Cardiac muscle cell (in vitro differentiated cells and primary cell): ENCODE measurements around the gene AGBL2. TPM values are rescaled to one million over a fixed set of nuclear protein-coding genes. Genes with fewer than 3 reads are reported as not detected.
A peak's percentile ranks its signal among the peaks of the same experiment; 100 is the strongest.
"Not testable (repeated sequence)": the region's sequence is repeated elsewhere in the genome, so short reads cannot be mapped to it uniquely, and the experiment has no call there.

Experiments used
- DNase-seq, 2 donors: peaks; one replicate each; pipeline versions ENCODE4 v3.0.0 to v3.0.0-alpha.2; 2010 to 2017; ENCODE audit warnings: low read depth in 1 of 2, low spot score in 1 of 2
- H3K27ac ChIP-seq: fragments of 200-600 bp; sonication (generic); 2 replicates; pipeline ENCODE4 v1.5.1; 2016
- H3K27me3 ChIP-seq: fragments of 200-600 bp; sonication (generic); 2 replicates; pipeline ENCODE4 v1.6.0; 2016; ENCODE audit warnings: control low read depth
- H3K36me3 ChIP-seq: fragments of 200-600 bp; sonication (generic); 2 replicates; pipeline ENCODE4 v1.5.1; 2016; ENCODE audit warnings: control low read depth
- H3K4me1 ChIP-seq: fragments of 200-600 bp; sonication (generic); 2 replicates; pipeline ENCODE4 v1.8.1; 2017; ENCODE audit warnings: low read depth, mild to moderate bottlenecking, mixed run types
- H3K4me3 ChIP-seq: fragments of 200-600 bp; sonication (generic); 2 replicates; pipeline ENCODE4 v1.5.1; 2016; ENCODE audit warnings: mild to moderate bottlenecking
- H3K9me3 ChIP-seq: fragments of 200-600 bp; sonication (generic); 2 replicates; pipeline ENCODE4 v1.5.1; 2017; ENCODE audit warnings: low read depth, mild to moderate bottlenecking, control low read depth
- polyA plus RNA-seq: library from polyadenylated mRNA; unstranded; fragments of >200 nt; fragmentation: Nextera tagmentation; extraction: Ambion mirVana; gene quantifications from 2 replicates; pipeline ENCODE4 v1.2.1, GENCODE V29; 2016
- total RNA-seq: library from RNA; depleted of rRNA; stranded (reverse); fragments of >200 nt; gene quantifications from 2 replicates; pipeline ENCODE4 v1.2.3, GENCODE V29; 2016
- TF ChIP-seq, protein P1 (sequence below): IDR thresholded peaks from 2 replicates; pipeline ENCODE4 v1.5.1; 2012; ENCODE audit warnings: low read depth, mild to moderate bottlenecking, low read length

Gene AGBL2
- total and polyA plus RNA-seq, 2 experiments from 2014 or later: 0.69 TPM; not detected in 1

GRCh38 chr11:47642099-47642855 lies 72.9 kb downstream of the AGBL2 start, which contains the start of gene MTCH2:
Gene MTCH2 (minus strand): TSS chr11:47642559. CDS start chr11:47642465, 94 bp downstream.
- H3K4me1 ChIP-seq: peaks cover 10% of the 10 kb centered on the region
- DNase-seq: peak; percentile 97 to 99
- no peaks in the 10 kb centered on the region for H3K27me3 ChIP-seq
- H3K4me3 ChIP-seq: peak within 1 kb of the TSS; percentile 52
- peaks cover 13% of the 10 kb centered on the region for H3K36me3 ChIP-seq
- TF ChIP-seq, protein P1, sequence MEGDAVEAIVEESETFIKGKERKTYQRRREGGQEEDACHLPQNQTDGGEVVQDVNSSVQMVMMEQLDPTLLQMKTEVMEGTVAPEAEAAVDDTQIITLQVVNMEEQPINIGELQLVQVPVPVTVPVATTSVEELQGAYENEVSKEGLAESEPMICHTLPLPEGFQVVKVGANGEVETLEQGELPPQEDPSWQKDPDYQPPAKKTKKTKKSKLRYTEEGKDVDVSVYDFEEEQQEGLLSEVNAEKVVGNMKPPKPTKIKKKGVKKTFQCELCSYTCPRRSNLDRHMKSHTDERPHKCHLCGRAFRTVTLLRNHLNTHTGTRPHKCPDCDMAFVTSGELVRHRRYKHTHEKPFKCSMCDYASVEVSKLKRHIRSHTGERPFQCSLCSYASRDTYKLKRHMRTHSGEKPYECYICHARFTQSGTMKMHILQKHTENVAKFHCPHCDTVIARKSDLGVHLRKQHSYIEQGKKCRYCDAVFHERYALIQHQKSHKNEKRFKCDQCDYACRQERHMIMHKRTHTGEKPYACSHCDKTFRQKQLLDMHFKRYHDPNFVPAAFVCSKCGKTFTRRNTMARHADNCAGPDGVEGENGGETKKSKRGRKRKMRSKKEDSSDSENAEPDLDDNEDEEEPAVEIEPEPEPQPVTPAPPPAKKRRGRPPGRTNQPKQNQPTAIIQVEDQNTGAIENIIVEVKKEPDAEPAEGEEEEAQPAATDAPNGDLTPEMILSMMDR: peak; percentile 16
- H3K9me3 ChIP-seq: no peaks in the 10 kb centered on the region
- peak within 1 kb of the TSS; percentile 87 for H3K27ac ChIP-seq

DNA sequence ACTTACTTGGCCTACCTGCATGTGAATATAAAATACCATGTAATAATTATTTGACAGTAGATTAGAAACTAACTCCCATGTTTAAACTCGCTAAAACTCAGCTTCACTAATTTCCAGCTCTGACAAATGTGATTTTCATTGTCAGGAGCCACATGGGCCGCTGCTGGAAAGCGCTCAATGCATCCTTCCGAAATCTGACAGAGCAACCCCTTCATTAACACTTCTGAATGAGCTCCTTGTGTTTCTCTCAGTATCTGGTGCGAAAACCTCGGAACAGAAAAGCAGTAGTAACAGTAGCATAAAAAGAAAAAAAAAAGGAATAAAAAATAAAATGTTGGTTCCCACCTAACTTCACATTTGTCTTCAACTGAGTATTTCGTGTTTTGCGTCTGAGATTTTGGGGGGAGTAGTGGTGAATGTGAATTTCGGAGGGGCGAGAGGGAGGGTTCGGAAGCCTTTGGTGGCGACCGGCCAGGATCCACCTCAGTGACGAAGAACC lies 73.5 kb downstream of the AGBL2 start:
- TF ChIP-seq, protein P1: no peak
- H3K4me1 ChIP-seq: peaks cover 10% of the 10 kb centered on the region
- DNase-seq: no peak
- H3K27ac ChIP-seq: peak overlapping the region; percentile 80
- no peaks in the 10 kb centered on the region for H3K27me3 ChIP-seq
- peaks cover 16% of the 10 kb centered on the region for H3K36me3 ChIP-seq
- peak overlapping the region; percentile 52 for H3K4me3 ChIP-seq
- no peaks in the 10 kb centered on the region for H3K9me3 ChIP-seq

DNA sequence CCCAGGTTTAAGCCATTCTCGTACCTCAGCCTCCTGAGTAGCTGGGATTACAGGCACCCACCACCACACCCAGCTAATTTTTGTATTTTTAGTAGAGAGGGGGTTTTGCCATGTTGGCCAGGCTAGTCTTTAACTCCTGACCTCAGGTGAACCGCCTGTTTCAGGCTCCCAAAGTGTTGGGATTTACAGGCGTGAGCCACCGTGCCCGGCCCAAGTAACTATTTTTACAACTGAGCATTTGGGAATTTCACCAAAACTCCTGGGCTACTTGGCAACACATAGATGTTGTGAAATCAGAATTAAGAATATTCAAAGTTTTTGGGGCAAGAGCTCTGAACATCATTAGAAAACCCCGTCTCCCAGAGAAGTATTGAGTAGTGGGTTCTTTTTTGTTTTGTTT lies 74.7 kb downstream of the AGBL2 start:
- H3K9me3 ChIP-seq, H3K27me3 ChIP-seq, H3K27ac ChIP-seq, H3K4me3 ChIP-seq: not testable (repeated sequence)
- Histone ChIP-seq H3K36me3 (peaks cover 20% of the 10 kb centered on the region), H3K4me1 (peaks cover 10% of the 10 kb centered on the region)
- DNase-seq: peak in 1 of 2 donors; percentile 27

DNA sequence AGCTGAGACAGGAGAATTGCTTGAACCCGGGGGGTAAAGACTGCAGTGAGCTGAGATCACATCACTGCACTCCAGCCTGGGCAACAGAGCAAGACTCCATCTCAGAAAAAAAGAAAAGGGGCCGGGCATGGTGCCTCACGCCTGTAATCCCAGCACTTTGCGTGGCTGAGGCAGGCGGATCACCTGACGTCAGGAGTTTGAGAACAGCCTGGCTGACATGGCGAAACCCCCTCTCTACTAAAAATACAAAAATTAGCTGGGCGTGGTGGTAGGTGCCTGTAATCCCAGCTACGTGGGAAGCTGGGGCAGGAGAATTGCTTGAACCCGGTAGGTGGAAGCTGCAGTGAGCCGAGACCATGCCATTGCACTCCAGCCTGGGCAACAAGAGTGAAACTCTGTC lies 78.8 kb downstream of the AGBL2 start:
- H3K9me3 ChIP-seq, H3K27ac ChIP-seq, DNase-seq, H3K27me3 ChIP-seq, H3K4me3 ChIP-seq: not testable (repeated sequence)
- Histone ChIP-seq H3K4me1 (peaks cover 10% of the 10 kb centered on the region), H3K36me3 (peaks cover 37% of the 10 kb centered on the region)

- Histone ChIP-seq H3K9me3 (no peaks in the 10 kb centered on the region), H3K27ac (peak overlapping the region; percentile 3), H3K36me3 (peaks cover 38% of the 10 kb centered on the region), H3K27me3 (no peaks in the 10 kb centered on the region), H3K4me3 (no peak overlapping the region), H3K4me1 (peaks cover 18% of the 10 kb centered on the region)
- peak in 1 of 2 donors; percentile 37 for DNase-seq
- TF ChIP-seq, protein P1: no peak
Measured at GRCh38 chr11:47631473-47631872, 83.7 kb downstream of the AGBL2 start.

- TF ChIP-seq, protein P1: no peak
- Histone ChIP-seq H3K27me3 (no peaks in the 10 kb centered on the region), H3K9me3 (no peaks in the 10 kb centered on the region), H3K36me3 (peaks cover 45% of the 10 kb centered on the region), H3K4me1 (peaks cover 18% of the 10 kb centered on the region), H3K4me3 (no peak overlapping the region), H3K27ac (peak overlapping the region; percentile 64)
- DNase-seq: peak in 1 of 2 donors; percentile 18
Measured at GRCh38 chr11:47628026-47628425, 87.1 kb downstream of the AGBL2 start.
